HG02571 (cell line): Measurements from ENCODE around the gene MOK.
"Not testable (repeated sequence)": the region's sequence is repeated elsewhere in the genome, so short reads cannot be mapped to it uniquely, and the experiment has no call there.

Experiments used
- ATAC-seq: cut with Tn5 transposase; IDR thresholded peaks from one replicate; pipeline ENCODE4 v1.9.1; 2021; ENCODE audit warnings: mild to moderate bottlenecking, moderate library complexity; ENCODE audit not compliant: unreplicated experiment

The MOK gene

DNA sequence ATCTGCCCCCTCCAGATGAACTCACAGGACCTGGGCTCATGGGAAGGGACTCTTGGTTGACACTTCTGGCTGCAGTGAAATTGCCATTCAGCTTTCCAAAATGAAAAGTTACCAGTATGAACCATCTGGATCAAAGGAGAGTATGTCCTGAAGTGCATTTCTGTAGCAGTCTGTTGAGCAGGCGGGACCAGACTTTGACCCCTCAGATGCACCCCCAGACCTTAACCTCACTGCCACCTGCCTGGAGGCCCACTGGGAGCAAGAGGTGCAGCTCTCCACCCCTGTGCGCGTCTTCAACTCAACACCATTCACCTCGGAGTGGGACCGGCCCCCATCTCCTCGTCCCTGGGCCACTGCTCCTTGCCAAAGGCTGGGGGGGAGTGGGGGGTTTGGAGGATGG is 55.0 kb downstream of the MOK start:
- no peak for ATAC-seq

DNA sequence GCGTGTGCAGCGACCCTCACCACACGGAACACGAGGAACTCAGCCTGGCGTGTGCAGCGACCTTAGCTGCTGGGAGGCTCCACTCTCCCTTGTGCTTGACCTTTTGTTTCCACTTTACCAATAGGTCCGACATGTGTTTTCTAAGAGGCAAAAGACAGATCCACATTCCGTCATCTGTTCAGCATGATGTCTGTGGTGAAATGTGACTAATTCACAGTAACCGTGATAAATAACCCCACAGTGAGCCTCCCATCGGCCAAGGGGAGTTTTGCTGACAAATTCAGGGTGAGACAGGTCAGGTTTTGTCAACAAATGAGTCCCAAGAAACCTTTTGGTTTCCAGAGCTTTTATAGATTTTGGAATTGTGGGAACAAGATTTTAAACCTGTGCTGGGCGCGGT is 55.9 kb downstream of the MOK start:
- ATAC-seq: no peak

DNA sequence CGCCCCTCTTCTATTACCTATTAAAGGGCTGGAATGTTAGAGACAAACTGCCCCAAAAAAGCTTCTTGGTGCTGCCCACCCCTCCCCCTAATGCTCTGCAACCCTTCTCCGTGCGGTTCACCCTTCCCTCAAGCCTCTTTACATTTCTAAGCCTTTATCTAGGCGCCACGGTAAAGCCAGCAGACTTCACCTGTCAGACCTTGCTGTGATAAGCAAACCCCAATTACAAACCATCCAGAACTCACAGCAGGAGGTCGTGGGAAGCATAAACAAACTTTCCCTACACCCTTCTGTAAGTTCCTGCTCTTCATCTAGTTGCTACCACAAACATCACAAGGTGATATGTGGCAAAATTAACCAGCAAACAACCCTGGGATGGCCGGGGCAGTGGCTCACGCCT is 56.8 kb downstream of the MOK start:
- ATAC-seq: no peak

DNA sequence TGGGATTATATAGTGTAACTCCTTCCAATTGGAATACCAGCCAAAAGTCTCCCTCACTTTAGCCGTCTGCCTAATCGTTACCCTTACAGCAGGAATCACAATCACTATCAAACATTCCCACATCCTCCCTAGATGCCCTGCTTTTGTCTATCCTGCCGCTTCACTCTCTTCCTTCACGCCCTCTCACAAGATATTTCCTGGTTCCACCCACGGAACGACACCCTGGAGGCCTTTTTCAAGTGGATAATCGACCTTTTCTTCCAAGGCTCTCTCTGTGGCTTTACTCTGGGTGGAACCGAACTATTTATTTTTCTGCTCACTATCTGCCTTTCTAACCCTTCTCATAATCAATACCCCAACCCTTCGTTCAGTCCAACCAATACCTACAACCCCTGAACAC is 58.9 kb downstream of the MOK start:
- no peak for ATAC-seq

DNA sequence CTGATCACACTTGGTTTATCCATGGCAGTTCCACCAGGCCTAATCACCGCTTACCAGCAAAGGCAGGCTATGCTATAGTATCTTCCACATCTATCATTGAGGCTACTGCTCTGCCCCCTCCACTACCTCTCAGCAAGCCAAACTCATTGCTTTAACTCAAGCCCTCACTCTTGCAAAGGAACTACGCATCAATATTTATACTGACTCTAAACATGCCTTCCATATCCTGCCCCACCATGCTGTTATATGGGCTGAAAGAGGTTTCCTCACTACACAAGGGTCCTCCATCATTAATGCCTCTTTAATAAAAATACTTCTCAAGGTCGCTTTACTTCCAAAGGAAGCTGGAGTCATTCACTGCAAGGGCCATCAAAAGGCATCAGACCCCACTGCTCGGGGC is 61.2 kb downstream of the MOK start:
- not testable (repeated sequence) for ATAC-seq

DNA sequence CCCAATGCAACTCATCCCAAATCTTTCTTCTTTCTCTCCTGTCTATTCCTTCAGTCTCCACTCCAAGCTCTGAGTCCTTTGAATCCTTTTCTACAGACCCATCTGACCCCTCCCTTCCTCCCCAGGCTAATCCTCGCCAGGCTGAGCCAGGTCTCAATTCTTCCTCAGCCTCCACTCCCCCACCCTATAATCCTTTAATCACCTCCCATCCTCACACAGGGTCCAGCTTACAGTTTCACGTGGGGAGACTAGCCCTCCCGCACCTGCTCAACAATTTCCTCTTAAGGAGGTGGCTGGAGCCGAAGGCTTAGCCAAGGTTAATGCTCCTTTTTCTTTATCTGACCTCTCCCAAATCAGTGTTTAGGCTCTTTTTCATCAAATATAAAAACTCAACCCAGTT is 63.8 kb downstream of the MOK start:
- no peak for ATAC-seq

DNA sequence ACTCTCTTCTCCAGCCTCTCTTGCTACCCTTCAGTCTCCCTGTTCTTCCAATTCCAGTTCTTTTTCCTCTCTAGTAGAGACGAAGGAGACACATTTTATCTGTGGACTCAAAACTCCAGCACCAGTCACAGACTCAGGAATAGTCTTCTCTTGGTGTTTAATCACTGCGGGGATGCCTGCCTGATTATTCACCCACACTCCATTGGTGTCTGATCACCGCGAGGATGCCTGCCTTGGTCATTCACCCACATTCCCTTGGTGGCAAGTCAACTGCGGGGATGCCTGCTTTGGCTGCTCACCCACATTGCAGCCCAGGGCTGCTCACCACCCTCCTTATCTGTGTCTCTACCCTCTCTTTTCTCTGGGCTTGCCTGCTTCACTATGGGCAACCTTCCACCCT is 64.5 kb downstream of the MOK start:
- not testable (repeated sequence) for ATAC-seq

DNA sequence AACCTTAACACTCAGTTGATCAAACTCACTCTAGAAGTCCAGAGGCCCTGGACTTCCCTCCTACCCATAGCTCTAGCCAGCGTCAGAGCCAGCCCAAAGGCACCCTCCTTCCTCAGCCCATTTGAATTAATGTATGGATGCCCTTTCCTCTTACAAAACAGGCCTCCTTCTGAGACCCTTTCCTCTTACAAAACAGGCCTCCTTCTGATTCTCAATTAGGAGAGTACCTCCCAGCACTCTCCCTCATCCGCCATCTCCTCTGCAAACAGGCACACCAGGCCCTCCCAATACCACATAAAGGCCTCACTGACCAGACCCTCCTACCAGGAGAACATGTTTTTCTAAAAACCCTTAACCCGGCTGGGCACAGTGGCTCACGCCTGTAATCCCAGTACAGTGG is 65.7 kb downstream of the MOK start:
- ATAC-seq: no peak

DNA sequence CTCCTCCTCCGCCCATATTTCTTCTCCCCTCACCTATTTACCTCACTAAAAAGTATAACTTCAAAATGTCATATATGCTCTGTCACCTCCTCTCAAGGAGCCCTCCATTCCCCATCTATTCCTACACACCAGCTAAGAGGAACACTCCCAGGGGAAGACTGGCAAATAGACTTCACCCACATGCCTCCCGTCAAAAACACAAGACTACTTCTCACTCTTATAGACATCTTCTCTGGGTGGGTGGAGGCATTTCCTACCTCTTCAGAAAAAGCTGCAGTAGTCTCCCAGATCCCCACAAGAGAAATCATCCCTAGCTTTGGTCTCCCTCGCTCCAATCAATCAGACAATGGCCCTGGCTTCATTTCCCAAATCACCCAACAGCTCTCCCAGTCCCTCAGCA is 66.2 kb downstream of the MOK start:
- ATAC-seq: no peak

DNA sequence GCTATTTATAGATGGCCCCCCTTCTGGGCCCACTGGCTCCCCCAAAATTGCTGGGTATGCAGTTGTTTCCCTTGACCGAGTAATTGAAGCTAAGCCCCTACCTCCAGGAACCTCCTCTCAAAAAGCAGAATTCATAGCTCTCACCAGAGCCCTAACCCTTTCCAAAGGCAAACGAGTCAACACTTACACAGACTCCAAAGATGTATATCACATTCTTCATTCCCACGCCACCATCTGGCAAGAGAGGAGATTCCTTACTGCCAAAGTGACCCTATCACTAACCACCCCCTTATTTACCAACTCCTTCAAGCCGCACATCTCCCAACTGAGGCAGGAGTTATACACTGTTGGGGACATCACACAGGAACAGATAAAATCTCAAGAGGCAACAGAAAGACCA is 66.8 kb downstream of the MOK start:
- ATAC-seq: no peak

DNA sequence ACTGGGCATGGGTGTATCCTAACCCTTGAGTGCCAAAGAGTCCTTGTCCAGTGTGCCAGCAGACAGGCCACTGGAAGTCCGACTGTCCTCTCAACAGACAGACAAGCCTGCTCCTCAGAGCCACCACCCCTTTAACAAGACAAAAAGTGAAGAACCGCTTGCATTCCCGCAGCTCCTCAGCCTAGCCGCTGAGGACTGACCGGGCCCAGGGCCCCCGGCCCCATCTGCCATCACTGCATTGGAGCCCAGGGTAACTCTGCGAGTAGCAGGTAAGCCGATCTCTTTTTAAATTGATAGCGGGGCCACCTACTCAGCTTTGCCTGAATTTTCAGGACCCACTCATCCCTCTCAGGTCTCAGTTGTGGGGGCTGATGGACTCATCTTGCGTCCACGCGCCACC is 68.9 kb downstream of the MOK start:
- no peak for ATAC-seq

DNA sequence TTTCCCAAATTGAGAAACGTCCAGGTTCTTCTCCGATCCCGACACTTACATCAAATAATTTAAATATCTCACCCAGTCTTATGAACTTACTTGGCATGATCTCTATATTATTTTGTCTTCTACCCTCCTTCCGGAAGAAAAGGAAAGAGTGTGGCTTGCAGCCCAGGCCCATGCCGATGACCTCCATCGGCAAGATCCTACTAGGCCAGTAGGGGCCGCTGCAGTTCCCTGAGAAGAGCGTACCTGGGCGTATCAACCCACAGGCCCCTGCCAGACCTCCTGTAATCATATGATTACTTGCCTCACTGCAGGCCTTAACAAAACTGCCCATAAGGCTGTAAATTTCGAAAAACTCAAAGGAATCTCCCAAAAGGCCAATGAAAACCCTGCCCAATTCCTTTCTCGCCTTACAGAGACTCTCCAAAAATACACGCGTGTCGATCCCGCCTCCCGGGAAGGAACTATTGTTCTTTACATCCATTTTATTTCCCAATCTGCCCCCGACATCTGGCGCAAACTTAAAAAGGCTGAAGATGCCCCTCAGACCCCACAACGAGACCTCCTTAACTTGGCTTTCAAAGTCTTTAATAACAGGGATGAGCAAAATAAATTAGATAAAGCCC is 69.6 kb downstream of the MOK start:
- ATAC-seq: no peak

DNA sequence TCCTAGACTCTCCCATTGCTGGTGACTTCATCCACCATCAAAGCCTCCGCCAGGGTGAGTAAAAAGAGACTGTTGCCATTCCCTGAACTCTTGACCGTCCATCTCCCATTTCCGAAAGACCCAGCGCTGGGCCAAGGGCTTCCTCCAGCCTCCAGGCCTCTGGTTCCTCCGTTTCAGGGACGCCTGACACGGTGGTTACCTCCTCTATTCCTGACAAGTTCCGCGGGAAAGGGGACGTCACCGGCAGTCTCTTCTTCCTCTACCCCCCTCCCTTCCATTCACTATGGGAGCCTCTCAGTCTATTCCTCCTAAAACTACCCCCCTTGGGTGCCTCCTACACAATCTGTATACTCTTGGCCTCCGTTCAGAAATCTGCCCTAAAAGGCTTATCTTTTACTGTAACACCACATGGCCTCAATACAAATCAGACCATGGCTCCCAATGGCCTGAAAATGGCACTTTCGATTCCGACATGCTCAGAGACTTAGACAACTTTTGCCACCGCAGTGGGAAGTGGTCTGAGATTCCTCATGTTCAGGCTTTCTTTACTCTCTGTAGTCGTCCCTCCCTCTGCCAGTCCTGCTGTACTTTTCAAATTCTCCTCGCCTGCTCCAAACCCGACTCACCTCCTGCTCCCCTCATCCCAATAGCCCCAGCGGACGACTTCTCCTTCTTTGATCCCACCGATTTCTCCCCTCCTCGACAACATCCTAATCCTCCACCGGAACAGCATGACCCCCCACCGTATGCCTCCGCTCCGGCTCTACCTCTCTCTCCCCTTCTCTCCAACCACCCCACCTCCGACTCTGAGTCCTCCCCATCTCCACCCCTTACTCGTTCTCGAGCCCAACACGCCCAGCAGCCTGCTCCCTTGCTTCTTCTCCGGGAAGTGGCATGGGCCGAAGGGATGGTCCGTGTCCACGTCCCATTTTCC is 70.4 kb downstream of the MOK start:
- ATAC-seq: no peak

DNA sequence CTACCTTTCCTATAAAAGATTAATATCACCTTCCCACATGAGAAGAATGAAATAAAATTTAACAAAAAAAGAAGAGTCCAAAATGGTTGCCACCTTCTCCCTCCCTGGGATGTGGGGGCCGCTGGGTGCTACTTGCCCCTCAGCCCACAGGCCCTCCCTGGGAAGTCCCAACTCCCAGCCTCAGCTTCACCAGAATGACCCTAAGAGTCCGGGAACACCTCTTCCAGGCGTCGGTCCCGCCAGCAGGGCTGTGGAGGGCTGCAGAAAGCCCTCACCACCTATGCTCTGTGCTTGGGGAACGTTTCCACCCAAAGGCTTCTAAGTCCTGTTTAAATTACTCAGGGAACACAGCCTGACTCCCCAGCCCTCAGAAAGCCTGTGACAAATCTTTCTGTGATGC is 71.9 kb downstream of the MOK start:
- no peak for ATAC-seq

DNA sequence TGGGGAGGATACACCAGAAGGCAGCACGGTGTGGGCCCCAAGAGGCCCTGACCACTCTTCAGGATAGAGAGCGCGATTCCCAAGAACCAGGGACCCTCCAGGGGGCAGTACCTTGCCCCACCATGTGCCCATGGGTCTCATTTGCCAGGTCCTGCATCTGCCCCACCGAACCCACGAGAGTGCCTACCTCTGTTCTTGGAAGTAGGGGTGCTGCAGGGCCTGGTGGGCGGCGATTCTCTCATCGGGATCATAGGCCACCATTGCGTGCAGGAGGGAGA is 72.7 kb downstream of the MOK start:
- no peak for ATAC-seq

DNA sequence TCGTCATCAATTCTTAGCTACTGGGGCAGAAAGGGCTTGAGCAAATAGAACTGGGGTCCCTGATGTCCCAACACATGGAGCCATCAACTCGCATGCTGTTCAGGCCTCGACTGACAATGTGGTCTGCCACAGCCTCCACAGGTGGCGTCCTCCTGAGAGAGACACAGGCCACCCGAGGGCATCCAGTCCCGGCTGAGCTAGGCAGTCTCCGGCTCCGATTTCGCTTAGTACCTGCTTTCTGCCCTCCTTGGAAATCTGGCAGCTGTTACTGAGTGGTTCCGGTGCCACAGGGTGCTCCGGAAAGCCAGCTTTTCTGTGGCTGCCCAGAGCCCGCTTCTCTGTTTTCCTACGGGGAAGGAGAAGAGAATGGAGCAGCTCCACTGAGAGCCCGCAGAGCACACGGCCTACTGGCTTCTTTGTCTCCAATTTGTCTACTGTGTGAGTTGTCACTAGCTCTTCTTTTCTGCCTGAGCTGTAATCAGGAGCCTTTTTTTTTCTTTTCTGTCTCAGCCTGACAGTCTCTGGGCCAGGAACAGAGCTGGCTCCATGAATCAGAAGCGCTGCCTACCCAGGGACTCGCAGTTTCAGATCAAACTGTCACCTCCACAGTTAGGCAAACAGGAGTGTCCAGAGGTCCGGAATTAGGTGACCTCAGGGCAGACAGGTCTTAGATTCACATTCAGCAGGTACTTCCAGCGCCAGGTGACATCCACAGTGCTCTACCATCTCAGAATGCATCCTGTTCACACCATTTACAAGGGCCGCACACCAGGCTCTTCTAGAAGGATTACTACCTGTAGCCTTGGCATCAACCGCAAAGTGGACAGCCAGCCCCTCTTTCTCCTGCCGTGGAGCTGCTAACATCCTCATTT is 73.3 kb downstream of the MOK start:
- ATAC-seq: no peak

DNA sequence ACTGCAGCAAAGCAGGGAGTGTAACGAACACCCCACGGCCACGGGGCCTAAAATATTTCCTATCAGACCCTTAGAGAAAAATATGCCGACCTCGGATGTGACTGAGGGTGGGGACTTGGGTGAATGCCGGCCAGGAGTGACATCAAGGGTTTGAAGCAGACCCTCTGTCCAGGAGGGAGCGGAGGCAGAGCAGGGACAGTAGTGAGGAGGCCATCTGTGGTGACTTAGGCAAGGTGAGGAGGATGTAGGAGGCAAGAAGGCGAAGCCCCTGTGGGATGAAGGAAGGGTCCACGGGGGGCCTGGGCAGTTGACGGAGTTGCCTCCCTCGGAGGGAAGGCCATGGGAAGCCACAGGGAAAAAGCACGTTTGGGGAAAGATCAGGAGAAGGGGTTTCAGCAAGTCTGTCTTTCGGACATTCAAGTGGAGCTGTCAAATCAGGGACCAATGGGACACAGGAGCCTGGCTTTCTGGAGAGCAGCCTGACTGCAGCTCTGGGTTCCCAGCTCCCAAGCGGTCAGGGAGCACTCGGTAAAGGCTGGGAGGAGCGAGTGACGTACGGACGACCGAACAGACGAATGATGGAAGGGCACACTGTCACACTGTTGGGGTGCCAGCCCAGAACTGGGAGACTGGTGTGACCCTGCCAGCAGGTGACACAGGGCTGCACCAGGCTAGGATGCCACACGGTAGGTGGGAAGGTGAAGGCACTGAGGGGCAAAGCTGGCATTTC is 74.3 kb downstream of the MOK start:
- ATAC-seq: no peak

DNA sequence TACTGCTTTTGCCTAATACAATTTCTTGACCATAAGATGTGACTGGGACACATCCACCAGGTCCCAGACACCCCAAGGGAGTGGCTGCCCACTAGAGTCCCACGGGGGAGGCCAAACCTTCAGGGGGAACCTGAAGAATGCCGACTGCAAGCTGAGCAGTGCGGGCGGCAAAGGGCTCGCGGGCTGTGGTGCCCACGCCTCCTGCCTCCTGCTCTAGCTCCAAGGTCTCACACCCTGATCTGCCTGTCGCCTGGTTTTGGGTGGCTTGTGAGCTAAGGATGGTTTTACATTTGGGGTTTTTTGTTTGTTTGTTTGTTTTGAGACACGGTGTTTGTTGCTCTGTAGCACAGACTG is 75.2 kb downstream of the MOK start:
- no peak for ATAC-seq

DNA sequence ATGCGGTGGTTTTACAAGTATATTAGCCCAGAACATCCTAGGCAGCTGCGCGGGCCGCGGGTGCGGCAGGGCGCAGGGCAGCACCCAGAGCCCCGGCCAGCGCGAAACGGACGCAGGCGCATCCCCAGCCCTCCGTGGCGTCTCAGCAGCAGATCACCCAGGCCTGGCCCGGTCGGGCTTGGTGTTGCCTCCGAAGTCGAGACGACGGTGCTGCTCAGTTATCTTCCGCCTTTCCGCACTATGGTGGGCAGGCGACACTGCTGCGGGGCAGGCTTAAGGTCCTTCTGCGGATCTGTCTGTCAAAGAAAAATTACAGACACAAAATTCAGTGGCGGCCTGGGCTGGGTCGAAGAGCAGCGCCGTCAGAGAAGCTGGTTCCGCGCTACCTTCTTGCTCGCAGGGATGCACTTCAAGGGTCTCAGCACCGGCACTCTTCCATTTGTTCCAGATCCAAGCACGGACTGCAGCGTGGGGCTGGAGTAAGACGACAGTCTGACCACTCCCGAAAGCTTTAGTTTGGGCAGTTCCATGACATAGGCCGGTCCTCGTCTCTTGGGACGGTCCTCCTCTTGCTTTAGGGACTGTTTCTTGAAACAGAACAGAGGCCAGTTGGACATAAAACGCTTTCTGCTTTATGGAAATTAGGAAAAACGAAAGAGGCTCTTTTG is 75.8 kb downstream of the MOK start:
- ATAC-seq: no peak

DNA sequence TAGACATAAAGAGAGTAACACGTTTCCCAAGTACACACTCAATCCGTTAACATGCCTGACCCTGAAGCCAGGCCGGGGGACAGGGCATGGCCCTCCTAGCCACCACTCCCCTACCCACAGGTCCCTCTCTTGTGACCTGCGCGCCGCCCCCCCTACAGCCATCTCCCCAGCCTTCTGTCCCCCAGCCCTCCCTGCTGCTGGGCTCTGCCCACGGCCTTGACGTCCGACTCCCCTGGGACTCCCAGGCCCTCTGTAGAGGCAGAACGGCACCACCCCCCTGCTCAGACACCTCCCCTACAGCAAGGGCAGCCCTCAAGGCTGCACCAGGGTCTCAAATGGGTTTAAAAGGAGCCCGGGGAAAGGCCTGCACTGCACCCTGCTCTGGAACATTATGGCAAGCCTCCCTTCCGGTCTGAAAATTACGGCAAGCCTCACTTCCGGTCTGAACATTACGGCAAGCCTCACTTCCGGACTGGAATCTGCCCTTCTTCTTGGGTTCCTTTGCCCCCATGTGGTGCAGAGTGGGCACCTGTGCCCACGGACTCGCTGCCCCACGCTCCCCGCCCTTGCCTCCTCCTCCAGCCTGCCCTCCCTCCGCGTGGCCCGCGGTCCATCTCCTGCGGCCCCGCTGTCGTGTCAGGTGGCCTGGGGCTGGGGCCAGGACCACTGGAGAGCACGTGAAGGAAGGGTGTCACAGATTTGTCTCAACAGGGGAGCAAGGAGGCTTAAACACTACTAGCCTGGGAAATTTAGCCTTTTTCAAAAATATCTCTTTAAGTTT is 77.6 kb downstream of the MOK start:
- ATAC-seq: no peak
